Endothelial cell of umbilical vein (primary cell): ENCODE data around the gene METTL9. TPM values are rescaled to one million over a fixed set of nuclear protein-coding genes. Genes with fewer than 3 reads are reported as not detected.
"Not testable (repeated sequence)": the region's sequence is repeated elsewhere in the genome, so short reads cannot be mapped to it uniquely, and the experiment has no call there.

Source experiments
- BruUV-seq: library from RNA; stranded (reverse); fragments of 400-500 nt; replicated peaks from 2 replicates; lab custom pipeline; 2021; lab: Mats Ljungman, UMichigan
- CTCF ChIA-PET: fragments of 300-600, 350-600 bp; sonication (Branson Sonifier 250); formaldehyde crosslinking; loops from one replicate; lab custom pipeline; 2021; ENCODE audit warnings: antibody characterized with exemption, inconsistent platforms; lab: Charles Lee
- POLR2A ChIA-PET: fragments of 300-600, 350-600 bp; sonication (Branson Sonifier 250); formaldehyde crosslinking; loops from one replicate; lab custom pipeline; 2021; ENCODE audit warnings: antibody characterized with exemption, inconsistent platforms; lab: Charles Lee
- DNase-seq: peaks from one replicate; pipeline ENCODE4 v3.0.0-alpha.2; 2011; ENCODE audit warnings: low read depth, low spot score
- FAIRE-seq: peaks from 2 replicates; lab custom pipeline; 2011; peaks lifted over from hg19 to GRCh38; lab: Jason Lieb, UNC
- H2AFZ ChIP-seq: 2 replicates; pipeline ENCODE4 v1.6.0; 2012; ENCODE audit warnings: low read depth, low read length, control low read depth, inconsistent platforms
- H3K27ac ChIP-seq: 2 replicates; pipeline ENCODE4 v1.5.1; 2011; ENCODE audit warnings: low read depth, mild to moderate bottlenecking, control low read depth, low read length, moderate library complexity; ENCODE audit not compliant: insufficient read depth
- H3K27me3 ChIP-seq, 2 experiments: 2 replicates each; pipeline versions ENCODE4 v1.6.0 to v1.6.1; 2011; ENCODE audit warnings: low read length in 2 of 2, mixed read lengths in 1 of 2; ENCODE audit not compliant: control insufficient read depth in 2 of 2, insufficient read depth in 2 of 2
- H3K36me3 ChIP-seq, 2 experiments: 2 replicates in 1 of 2; 3 replicates in 1 of 2; pipeline ENCODE4 v1.5.1; 2011; ENCODE audit warnings: low read length in 2 of 2, mild to moderate bottlenecking in 1 of 2, moderate library complexity in 1 of 2; ENCODE audit not compliant: control insufficient read depth in 2 of 2, insufficient read depth in 2 of 2; ENCODE audit errors: extremely low read depth in 1 of 2
- H3K4me1 ChIP-seq: 3 replicates; pipeline ENCODE4 v1.5.1; 2011; ENCODE audit warnings: mild to moderate bottlenecking, low read length; ENCODE audit not compliant: control insufficient read depth, insufficient read depth; ENCODE audit errors: extremely low read depth
- H3K4me2 ChIP-seq: 2 replicates; pipeline ENCODE4 v1.6.1; 2011; ENCODE audit warnings: low read length, control low read depth, mixed read lengths; ENCODE audit not compliant: insufficient read depth
- H3K4me3 ChIP-seq, 3 experiments: fragments of 200-600 bp in 1 of 3; sonication (generic), shearing (Covaris generic) in 1 of 3; replicated peaks in 1 of 3; 2 replicates each; pipeline ENCODE4 v1.5.1; 2011 to 2016; ENCODE audit warnings: control low read depth in 3 of 3, low read length in 3 of 3, mild to moderate bottlenecking in 2 of 3, inconsistent platforms in 1 of 3, low read depth in 1 of 3, moderate library complexity in 1 of 3; ENCODE audit not compliant: insufficient read depth in 1 of 3
- H3K79me2 ChIP-seq: 2 replicates; pipeline ENCODE4 v1.6.0; 2012; ENCODE audit warnings: low read length, inconsistent platforms; ENCODE audit not compliant: control insufficient read depth, insufficient read depth
- H3K9ac ChIP-seq: replicated peaks from 2 replicates; pipeline ENCODE3; 2011; ENCODE audit warnings: low read length, control low read depth; ENCODE audit not compliant: insufficient read depth; ENCODE audit errors: extremely low read depth
- H3K9me1 ChIP-seq: replicated peaks from 3 replicates; pipeline ENCODE4 v1.6.0; 2011; ENCODE audit warnings: mild to moderate bottlenecking, low read length; ENCODE audit not compliant: control insufficient read depth, insufficient read depth; ENCODE audit errors: extremely low read depth
- H3K9me3 ChIP-seq: replicated peaks from 2 replicates; pipeline ENCODE4 v1.5.1; 2012; ENCODE audit warnings: low read length, inconsistent platforms; ENCODE audit not compliant: control insufficient read depth, insufficient read depth
- H4K20me1 ChIP-seq: replicated peaks from 2 replicates; pipeline ENCODE3; 2011; ENCODE audit warnings: mild to moderate bottlenecking, low read length; ENCODE audit not compliant: control insufficient read depth, insufficient read depth; ENCODE audit errors: extremely low read depth
- CTCF ChIP-seq, 2 donors: IDR thresholded peaks; 1 replicate in 1 of 2; 2 replicates in 1 of 2; pipeline ENCODE4 v1.5.1; 2011; ENCODE audit warnings: low read length in 2 of 2, mild to moderate bottlenecking in 2 of 2, moderate library complexity in 2 of 2, control low read depth in 1 of 2, inconsistent platforms in 1 of 2, low read depth in 1 of 2; ENCODE audit not compliant: insufficient read depth in 1 of 2; ENCODE audit errors: extremely low read depth in 1 of 2
- EZH2 ChIP-seq: IDR thresholded peaks from 2 replicates; pipeline ENCODE4 v1.6.1; 2012; ENCODE audit warnings: borderline replicate concordance, low read depth, mild to moderate bottlenecking, moderate library complexity, low read length, inconsistent platforms; ENCODE audit not compliant: severe bottlenecking
- FOS ChIP-seq: IDR thresholded peaks from 2 replicates; pipeline ENCODE4 v1.6.1; 2011; ENCODE audit warnings: mild to moderate bottlenecking, low read length, moderate library complexity, borderline replicate concordance; ENCODE audit not compliant: insufficient read depth
- GATA2 ChIP-seq: IDR thresholded peaks from 2 replicates; pipeline ENCODE4 v1.7.0; 2011; ENCODE audit warnings: low read depth, mild to moderate bottlenecking, moderate library complexity, mixed read lengths, low read length; ENCODE audit not compliant: insufficient read length, insufficient read depth
- JUN ChIP-seq: IDR thresholded peaks from 2 replicates; pipeline ENCODE4 v1.6.1; 2011; ENCODE audit warnings: borderline replicate concordance, low read depth; ENCODE audit not compliant: insufficient read length, insufficient read depth
- MAX ChIP-seq: IDR thresholded peaks from 2 replicates; pipeline ENCODE4 v1.6.1; 2011; ENCODE audit not compliant: insufficient read depth, insufficient read length
- MYC ChIP-seq: IDR thresholded peaks from one replicate; pipeline ENCODE4 v1.6.1; 2011; ENCODE audit warnings: mild to moderate bottlenecking, low read depth, low read length
- POLR2A ChIP-seq: IDR thresholded peaks from 2 replicates; pipeline ENCODE4 v1.6.1; 2012; ENCODE audit warnings: low read depth, mild to moderate bottlenecking, control low read depth, low read length
- POLR2AphosphoS5 ChIP-seq: IDR thresholded peaks from 2 replicates; pipeline ENCODE4 v1.6.1; 2012; ENCODE audit warnings: low read depth, mild to moderate bottlenecking, control low read depth, low read length, moderate library complexity; ENCODE audit not compliant: insufficient read depth
- dilution Hi-C: fragments of 300-500 bp; cut with MboI; formaldehyde crosslinking; loops from one replicate; pipeline ENCODE4 v1.15.0; 2019; ENCODE audit warnings: low sequenced_read_pairs; ENCODE audit not compliant: extremely low pct_ligation_motif_present
- intact Hi-C: fragments of 100-400 bp; cut with micrococcal nuclease; formaldehyde crosslinking; loops from one replicate; pipeline ENCODE4 v1.10.0; 2022
- polyA plus RNA-seq, 4 experiments: library from polyadenylated mRNA; depleted of rRNA in 3 of 4; stranded (reverse) in 3 of 4; unstranded in 1 of 4; fragments of >200 nt; gene quantifications; 2 replicates each; pipeline versions ENCODE4 v1.2.1 to v1.2.3, GENCODE V29; 2011 to 2012; ENCODE audit warnings: missing spikeins in 1 of 4
- total RNA-seq: library from RNA; stranded (reverse); gene quantifications from 2 replicates; pipeline ENCODE4 v1.2.3, GENCODE V29; 2021

Gene METTL9
- total and polyA plus RNA-seq, 2 donors (not counting 3 experiments of a cell fraction or from before 2014, with no cell fraction given), result 53.8 to 121 TPM

- Histone ChIP-seq H3K9me3 (no peaks in the 10 kb centered on the region), H3K4me2 (no peak overlapping the region), H3K9me1 (no peaks in the 10 kb centered on the region), H3K9ac (no peak overlapping the region), H4K20me1 (peaks cover 2% of the 10 kb centered on the region), H3K27ac (no peak overlapping the region), H2AFZ (no peak overlapping the region), H3K36me3 (no peaks in the 10 kb centered on the region), H3K4me3 (no peak overlapping the region), H3K4me1 (no peaks in the 10 kb centered on the region), H3K27me3 (peaks cover 2 to 3% of the 10 kb centered on the region in 2 experiments), H3K79me2 (no peaks in the 10 kb centered on the region)
- dilution Hi-C loops, result no loop called here
- TF ChIP-seq CTCF (IDR thresholded peaks at IDR 0.05; ENCODE audit: extremely low read depth in 1 of 2, insufficient read depth in 1 of 2, low read depth in 1 of 2, low read length in 2 of 2) (no peak), MAX (no peak), JUN (no peak), POLR2A (no peak), FOS (no peak), MYC (no peak), EZH2 (no peak), POLR2AphosphoS5 (no peak), GATA2 (no peak)
- ChIA-PET POLR2A (no interaction called here), CTCF (interaction anchor here (1.0 kb wide), 1 partner anchor 16 kb away, joined by 4 read pairs; no protein-coding TSS in a partner anchor)
- no TSS peak for BruUV-seq
- FAIRE-seq, result no peak
- intact Hi-C loops, result no loop called here
- DNase-seq, result no peak
These were observed 74.1 kb downstream of the METTL9 start for GRCh38 chr16:21673469-21673868.

GRCh38 chr16:21674456-21674855 lies 75.1 kb downstream of the METTL9 start:
- dilution Hi-C loops, H3K9me3 ChIP-seq, H3K9ac ChIP-seq, intact Hi-C loops, H3K27ac ChIP-seq, H3K4me3 ChIP-seq, POLR2A ChIA-PET, H3K36me3 ChIP-seq, DNase-seq, H3K9me1 ChIP-seq, H3K79me2 ChIP-seq, H3K4me2 ChIP-seq, H3K4me1 ChIP-seq, H4K20me1 ChIP-seq, H2AFZ ChIP-seq, FAIRE-seq, BruUV-seq, H3K27me3 ChIP-seq: not testable (repeated sequence)
- CTCF ChIA-PET, result interaction anchor here (1.0 to 1.6 kb wide), 2 partner anchors 17 kb away, joined by 4 read pairs; no protein-coding TSS in a partner anchor

- CTCF ChIA-PET, result interaction anchor here (2.7 kb wide), 1 partner anchor 23 kb away, joined by 9 read pairs; no protein-coding TSS in a partner anchor
- H3K27ac ChIP-seq, BruUV-seq, POLR2A ChIA-PET, FAIRE-seq, H4K20me1 ChIP-seq, H3K9me1 ChIP-seq, DNase-seq, H3K4me2 ChIP-seq, H2AFZ ChIP-seq, H3K9ac ChIP-seq, H3K4me3 ChIP-seq, intact Hi-C loops, H3K27me3 ChIP-seq, H3K36me3 ChIP-seq, H3K79me2 ChIP-seq, H3K4me1 ChIP-seq, H3K9me3 ChIP-seq, dilution Hi-C loops: not testable (repeated sequence)
These were observed 81.3 kb downstream of the METTL9 start for GRCh38 chr16:21680714-21681113.
